ENCODE data around the gene FAM163B.

FAM163B gene

DNA sequence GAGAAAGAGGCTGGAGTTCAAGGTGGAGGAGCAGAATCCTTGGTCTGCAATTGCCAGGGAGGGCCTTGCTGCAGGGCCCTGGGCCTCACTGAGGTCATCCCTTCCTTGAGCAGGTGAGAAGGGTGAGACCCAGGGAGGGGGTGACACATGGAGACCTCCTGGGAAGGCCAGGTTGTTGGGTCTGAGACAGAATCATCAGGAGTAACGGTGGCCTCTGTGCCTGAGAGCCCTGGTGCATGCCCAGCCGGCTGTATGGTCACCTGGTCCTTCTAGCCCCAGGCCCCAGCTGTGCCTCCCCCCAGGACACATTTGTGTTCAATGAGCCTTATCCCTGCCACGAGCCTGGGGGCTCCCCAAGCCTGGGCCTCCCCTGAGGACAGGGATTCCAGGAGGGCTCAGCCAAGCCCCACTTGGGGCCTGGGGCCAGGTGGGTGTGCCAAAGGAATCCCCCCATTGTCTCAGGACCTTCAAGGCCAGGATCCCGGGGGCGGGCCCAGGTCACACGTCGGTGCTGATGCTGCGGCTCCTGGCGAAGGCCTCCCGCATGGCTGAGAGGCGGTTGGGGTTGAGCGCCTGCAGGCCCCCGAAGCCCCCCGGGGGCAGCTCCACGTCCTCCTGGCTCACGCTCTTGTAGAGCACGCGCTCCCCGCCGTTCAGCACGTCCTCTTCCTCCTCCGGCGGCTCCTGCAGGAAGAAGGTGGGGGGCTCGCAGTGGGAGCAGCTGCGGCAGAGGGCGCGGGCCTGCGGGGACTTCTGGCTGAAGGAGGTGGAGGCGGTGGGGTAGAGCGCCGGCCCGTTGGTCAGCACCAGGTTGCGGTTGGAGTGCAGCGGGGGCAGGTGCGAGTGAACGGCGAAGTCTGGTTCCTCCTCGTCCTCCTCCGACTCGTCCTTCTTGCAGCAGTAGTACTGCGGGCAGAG, 30.4 kb downstream of the FAM163B start:
- Mint-ChIP-seq H3K27ac (no peak overlapping the region), H3K27me3 (peaks cover 33% of the 10 kb centered on the region), H3K4me1 (ENCODE audit: low read depth) (peaks cover 7% of the 10 kb centered on the region), H3K9me3 (no peaks in the 10 kb centered on the region), H3K36me3 (ENCODE audit: low read depth) (no peaks in the 10 kb centered on the region), H3K4me3 (no peak overlapping the region)

DNA sequence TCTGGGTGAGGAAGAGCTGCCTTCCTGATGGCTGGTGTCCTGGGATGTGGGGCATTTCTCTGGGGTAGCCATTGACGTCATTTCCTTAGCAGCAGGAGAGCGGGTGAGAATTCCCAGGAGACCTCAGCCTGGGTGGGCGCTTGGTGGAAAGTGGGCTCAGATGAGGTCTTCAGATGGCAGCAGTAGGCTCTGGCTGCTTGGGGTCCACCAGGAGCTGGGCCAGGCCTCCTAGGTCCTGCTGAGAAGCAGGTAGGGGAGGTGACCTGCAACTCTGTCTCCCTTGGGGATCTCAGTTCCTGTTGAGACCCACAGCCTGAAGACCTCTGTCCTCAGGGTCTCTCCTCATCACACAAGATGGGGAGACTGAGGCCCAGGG, 31.5 kb downstream of the FAM163B start:
- Mint-ChIP-seq H3K4me3 (no peak overlapping the region), H3K36me3 (ENCODE audit: low read depth) (no peaks in the 10 kb centered on the region), H3K27ac (no peak overlapping the region), H3K27me3 (peaks cover 32% of the 10 kb centered on the region), H3K9me3 (no peaks in the 10 kb centered on the region), H3K4me1 (ENCODE audit: low read depth) (peaks cover 7% of the 10 kb centered on the region)

DNA sequence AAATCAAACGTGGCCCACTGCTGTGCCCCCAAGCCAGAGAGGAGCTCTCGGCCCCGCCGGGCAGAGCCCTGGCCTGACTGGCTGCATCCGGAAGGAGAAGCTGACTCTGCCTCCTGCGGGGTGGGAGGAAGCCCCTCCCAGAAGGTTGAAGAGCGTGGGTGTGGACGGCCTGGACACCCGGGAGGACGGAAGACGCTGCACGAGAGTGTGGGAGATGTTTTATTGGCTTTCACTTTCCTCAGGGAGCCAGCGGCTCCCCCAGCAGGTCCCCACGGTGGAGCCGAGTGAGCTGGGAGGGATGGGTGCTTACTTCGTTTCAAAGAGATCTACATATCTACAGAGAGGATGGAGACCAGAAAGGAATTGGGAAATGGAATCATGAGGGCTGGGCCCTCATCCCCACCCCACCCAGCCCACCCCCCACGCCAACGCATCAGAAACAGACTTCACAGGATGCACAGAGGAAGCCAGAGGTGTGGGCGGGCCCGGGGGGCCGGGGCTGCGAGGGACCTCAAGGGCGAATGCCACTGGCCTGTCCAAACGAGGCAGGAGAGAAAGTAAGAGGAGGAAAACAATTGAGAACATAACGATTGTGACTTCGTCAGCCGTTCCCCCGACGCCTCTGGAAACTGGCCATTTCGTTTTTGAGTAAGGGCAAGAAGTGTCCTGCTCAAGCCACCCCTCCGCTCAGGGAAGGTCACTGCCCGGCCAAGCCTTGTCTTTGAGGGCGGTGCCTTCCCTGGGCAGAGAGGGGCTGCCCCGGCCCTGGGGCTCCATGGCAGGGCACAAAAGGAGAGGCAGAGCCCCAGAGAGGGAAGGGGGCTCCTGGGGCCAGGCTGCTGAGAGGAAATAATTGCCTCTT, 32.1 kb downstream of the FAM163B start:
- no peak overlapping the region for H3K27ac Mint-ChIP-seq
- H3K9me3 Mint-ChIP-seq, result no peaks in the 10 kb centered on the region
- peak overlapping the region; percentile 20 for H3K4me3 Mint-ChIP-seq
- H3K27me3 Mint-ChIP-seq, result peaks cover 32% of the 10 kb centered on the region
- H3K4me1 Mint-ChIP-seq (ENCODE audit: low read depth), result peaks cover 7% of the 10 kb centered on the region
- no peaks in the 10 kb centered on the region for H3K36me3 Mint-ChIP-seq (ENCODE audit: low read depth)

DNA sequence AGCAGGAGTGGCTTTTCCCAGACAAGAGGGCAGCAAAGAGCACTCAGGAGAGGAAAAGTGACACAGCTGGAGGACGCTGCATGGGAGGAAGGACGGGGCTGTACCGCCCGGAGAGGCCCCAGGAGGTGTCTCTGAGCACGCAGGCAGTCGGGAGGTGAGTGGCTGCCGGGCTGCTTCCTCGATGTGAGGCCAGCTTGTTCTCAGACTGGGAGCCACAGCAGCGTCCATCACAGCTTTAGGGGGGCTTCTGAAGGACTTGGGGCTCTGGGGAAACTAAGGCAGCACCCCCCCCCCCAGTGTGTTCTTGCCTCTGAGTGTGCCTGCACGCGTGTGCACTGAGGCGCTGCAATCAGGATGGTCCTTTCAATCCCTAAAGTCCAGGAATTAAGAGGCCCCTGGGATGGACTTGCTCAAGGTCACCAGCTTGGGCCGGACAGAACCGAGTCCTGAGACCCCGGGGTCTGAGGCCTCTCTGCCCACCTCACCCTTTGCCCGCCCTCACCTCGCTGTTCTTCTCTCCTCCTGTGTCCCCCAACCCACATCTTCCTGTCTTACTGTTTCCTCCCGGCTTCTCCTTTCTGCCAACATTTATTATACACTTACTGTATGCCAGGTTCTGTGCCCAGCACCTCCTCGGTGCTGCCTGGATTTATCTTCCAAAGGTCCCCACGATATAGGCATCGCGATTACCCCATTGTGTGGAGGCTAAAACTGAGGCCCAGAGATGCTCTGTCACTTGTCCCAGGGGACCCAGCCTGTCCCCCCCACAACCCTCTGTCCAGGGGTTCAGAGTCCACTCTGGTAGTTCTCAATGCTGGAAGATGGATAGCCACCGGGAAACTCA, 32.9 kb downstream of the FAM163B start:
- no peak overlapping the region for H3K27ac Mint-ChIP-seq

DNA sequence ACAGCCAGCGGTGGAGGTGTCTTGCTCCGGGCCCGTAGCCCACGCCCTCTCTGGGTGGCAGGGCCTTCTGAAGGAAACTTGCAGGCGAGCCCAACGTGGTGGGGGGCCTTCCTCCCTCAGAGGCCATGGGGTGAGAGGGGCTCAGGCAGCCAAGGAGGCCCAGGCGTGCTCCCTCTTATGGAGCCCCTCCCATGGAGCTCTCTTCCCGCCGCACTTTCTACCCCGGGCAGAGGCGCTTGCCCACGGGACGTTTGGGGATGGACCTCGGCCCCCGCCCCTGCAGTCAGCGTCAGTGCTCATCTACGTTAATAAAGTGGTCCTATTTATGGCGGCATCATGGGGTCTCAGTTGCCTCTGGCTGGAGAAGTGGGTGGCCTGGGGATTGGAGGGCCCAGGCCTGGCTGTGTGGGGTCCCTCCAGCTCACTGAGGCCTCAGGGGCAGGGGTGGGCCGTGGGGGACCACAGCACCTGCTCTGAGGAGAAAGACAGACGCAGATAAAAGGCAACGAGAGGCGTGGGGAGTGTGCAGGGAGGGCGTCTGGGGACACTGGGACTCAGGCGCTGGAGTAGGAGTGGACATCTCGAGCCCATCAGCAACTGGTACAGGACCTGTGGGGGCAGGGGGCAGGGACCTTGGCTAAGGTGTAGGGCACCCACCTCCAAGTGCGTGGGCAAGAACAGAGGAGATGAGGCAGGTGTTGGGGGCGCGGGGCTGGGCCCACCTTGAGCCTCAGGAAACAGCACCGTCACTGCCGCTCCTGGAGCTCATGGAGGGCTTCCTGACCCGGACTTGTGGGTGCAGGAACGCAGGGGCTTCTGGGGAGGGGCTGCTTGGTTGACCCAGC, 33.8 kb downstream of the FAM163B start:
- Mint-ChIP-seq H3K4me1 (ENCODE audit: low read depth) (peaks cover 7% of the 10 kb centered on the region), H3K4me3 (no peak overlapping the region), H3K27me3 (peaks cover 21% of the 10 kb centered on the region), H3K9me3 (no peaks in the 10 kb centered on the region), H3K27ac (no peak overlapping the region), H3K36me3 (ENCODE audit: low read depth) (no peaks in the 10 kb centered on the region)

More for the DNA sequence above, 32.9 kb downstream of the FAM163B start:
- no peaks in the 10 kb centered on the region for H3K36me3 Mint-ChIP-seq (ENCODE audit: low read depth)
- H3K27me3 Mint-ChIP-seq, result peaks cover 25% of the 10 kb centered on the region
- no peaks in the 10 kb centered on the region for H3K9me3 Mint-ChIP-seq
- peaks cover 7% of the 10 kb centered on the region for H3K4me1 Mint-ChIP-seq (ENCODE audit: low read depth)
- H3K4me3 Mint-ChIP-seq, result no peak overlapping the region

DNA sequence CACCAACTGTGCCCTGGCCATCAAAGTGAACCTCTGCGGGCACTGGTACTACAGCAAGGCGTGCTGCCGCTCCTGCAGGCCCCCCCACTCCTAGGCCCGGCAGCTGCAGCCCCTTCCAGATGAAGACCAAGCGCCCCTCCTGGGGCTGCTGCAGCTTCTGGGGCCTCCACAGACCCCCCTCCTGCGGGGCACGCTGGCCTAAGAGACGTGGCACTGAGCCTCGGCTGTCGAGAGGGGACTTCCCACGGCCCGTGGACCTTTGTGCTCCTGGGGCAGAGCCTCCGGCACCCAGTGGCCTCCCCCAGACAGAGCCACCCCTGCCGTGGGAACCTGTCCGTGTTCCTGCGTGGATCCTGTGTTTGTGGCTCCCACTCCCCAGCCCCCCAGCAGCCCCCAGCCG, 34.4 kb downstream of the FAM163B start:
- Mint-ChIP-seq H3K36me3 (ENCODE audit: low read depth) (no peaks in the 10 kb centered on the region), H3K4me3 (no peak overlapping the region), H3K4me1 (ENCODE audit: low read depth) (peaks cover 7% of the 10 kb centered on the region), H3K27ac (no peak overlapping the region), H3K27me3 (peaks cover 17% of the 10 kb centered on the region), H3K9me3 (no peaks in the 10 kb centered on the region)

DNA sequence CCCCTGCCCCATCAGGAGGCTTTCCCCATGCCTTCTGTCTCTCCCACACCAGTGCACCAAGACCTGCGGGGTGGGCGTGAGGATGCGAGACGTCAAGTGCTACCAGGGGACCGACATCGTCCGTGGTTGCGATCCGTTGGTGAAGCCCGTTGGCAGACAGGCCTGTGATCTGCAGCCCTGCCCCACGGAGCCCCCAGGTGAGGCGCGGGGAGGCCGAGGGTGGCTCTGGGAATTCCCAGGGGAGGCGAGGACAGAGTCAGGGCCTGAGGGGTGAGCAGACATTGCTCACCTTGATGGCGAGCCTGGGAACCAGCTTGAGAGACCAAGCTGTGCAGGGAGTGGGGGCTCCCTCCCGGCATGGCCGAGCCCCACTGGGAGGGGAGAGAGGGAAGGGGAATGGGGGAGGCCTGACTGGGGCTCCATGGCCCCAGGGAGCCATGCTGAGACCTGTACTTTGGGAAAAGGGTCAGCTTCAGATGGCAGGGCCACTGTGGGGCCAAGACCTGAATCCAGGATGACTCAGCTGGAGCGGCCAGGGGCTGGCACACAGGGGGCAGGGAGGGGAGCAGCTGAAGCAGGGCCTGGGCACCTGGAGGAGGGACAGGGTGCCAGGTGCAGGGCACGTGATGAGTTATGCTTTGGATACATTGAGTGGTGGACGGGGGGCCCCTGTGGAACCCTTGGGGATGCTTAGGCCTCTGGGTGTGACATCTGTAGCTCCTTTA, 35.2 kb downstream of the FAM163B start:
- Mint-ChIP-seq H3K36me3 (ENCODE audit: low read depth) (no peaks in the 10 kb centered on the region), H3K9me3 (no peaks in the 10 kb centered on the region), H3K27me3 (peaks cover 13% of the 10 kb centered on the region), H3K4me1 (ENCODE audit: low read depth) (peaks cover 7% of the 10 kb centered on the region), H3K27ac (no peak overlapping the region), H3K4me3 (no peak overlapping the region)

DNA sequence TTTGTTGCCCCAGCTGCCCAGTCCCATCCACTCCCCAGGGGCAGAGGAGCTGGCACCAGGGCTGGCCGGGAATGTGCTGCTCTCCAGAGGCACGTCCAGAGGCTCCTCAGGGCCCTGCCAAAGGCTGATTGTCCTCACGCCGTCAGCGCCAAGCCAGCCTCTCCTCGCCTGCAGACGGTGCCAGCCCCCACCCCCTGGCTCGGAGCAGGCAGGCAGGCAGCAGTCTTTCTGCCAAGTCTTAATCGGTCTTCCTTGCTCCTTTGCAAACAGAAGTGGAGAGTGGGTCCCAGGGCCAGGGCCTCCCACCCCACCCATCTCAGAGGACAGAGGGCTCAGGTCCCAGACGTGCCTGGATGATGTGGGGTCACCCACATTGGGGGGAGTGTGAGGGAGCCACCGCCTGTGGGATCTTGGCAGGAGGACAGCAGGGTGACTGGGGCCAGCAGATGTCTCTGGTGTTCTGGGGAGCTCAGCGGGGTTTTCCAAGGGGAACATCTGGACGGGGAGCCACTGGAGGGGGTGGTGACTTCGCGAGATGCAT, 36.3 kb downstream of the FAM163B start:
- H3K4me1 Mint-ChIP-seq (ENCODE audit: low read depth), result peaks cover 7% of the 10 kb centered on the region
- no peak overlapping the region for H3K27ac Mint-ChIP-seq
- H3K36me3 Mint-ChIP-seq (ENCODE audit: low read depth), result no peaks in the 10 kb centered on the region
- H3K4me3 Mint-ChIP-seq, result no peak overlapping the region
- no peaks in the 10 kb centered on the region for H3K9me3 Mint-ChIP-seq
- H3K27me3 Mint-ChIP-seq, result peaks cover 8% of the 10 kb centered on the region

DNA sequence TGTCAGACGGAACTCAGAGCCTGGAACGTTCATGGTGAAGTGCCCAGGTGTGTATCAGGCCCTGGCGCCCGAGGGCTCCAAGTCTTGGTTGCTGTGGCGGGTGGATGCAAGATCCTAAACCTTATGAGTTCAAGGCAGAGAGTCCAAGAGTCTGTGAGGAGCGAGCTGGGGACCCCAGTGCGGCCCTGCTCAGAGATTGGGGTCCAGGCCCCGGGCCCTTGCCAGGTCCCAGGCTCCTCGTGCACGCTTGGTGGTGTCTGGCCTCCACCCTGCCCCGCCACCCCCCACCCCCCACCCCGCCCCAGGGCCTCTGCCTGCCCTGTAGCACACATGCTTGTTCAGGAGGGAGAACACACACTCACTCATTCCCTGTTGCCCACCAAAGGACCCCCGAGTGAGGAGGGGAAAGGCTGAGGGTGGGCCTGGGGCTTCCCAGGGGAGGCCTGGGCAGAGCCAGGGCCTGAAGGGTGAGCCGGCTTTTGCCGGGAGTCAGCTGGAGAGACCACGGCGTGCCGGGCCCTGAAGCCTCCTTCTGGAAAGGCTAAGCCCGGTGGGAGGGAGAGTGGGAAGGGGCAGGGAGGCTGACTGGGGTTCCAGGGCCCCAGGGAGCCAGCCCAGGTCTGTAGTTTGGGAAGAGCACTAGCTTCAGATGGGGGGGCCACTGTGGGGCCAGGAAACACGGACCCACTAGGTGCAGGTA, 37.1 kb downstream of the FAM163B start:
- Mint-ChIP-seq H3K36me3 (ENCODE audit: low read depth) (no peaks in the 10 kb centered on the region), H3K27me3 (peaks cover 7% of the 10 kb centered on the region), H3K9me3 (no peaks in the 10 kb centered on the region), H3K4me3 (no peak overlapping the region), H3K27ac (no peak overlapping the region), H3K4me1 (ENCODE audit: low read depth) (peaks cover 7% of the 10 kb centered on the region)

DNA sequence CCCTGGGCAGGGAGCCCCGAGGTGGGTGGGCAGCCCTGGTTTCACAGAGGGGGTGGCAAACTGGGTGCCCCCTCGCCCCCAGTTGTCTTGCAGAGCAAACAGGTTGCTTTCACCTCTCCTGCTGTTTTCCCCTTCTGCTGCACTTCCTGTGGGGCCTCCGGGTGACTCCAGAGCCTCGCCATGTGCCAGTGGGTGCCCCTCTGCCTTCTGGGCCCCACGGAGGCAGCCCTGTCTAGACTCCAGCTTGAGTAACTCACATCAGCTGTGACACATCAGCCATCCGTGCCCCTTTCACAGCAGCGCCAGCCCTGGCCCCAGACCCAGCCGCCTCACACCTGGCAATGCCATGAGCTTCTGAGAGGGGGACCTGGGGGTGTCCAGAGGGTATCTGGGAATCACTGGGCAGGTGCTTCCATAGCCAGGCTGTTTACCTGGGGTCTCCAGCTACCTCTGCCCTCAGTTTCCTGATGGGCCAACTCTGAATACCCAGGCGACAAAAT, 37.7 kb downstream of the FAM163B start:
- H3K36me3 Mint-ChIP-seq (ENCODE audit: low read depth), result no peaks in the 10 kb centered on the region
- peaks cover 1% of the 10 kb centered on the region for H3K4me1 Mint-ChIP-seq (ENCODE audit: low read depth)
- no peak overlapping the region for H3K27ac Mint-ChIP-seq

DNA sequence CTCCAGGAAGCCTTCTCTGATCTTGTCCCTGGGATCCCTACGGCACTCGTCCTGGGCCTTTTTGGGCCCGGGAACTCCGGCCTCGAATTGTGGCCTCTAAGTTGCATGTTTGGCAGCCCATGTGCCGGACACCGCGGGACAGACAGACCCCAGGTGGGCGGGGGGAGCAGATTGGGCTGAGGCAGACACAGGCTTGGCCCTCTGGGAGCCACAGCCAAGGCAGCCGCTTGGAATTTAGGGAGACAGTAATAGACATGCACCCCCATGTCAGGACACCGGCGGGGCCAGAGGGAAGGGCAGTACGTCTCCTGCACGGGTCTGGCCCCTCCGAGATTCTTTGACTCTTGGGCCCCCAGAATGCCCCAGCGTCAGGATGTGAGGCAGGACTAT, 38.5 kb downstream of the FAM163B start:
- no peak overlapping the region for H3K27ac Mint-ChIP-seq
- H3K4me1 Mint-ChIP-seq (ENCODE audit: low read depth), result no peaks in the 10 kb centered on the region
- H3K27me3 Mint-ChIP-seq, result no peaks in the 10 kb centered on the region
- no peaks in the 10 kb centered on the region for H3K9me3 Mint-ChIP-seq
- H3K4me3 Mint-ChIP-seq, result no peak overlapping the region
- H3K36me3 Mint-ChIP-seq (ENCODE audit: low read depth), result no peaks in the 10 kb centered on the region

More for the DNA sequence above, 37.7 kb downstream of the FAM163B start:
- Mint-ChIP-seq H3K9me3 (no peaks in the 10 kb centered on the region), H3K27me3 (peaks cover 1% of the 10 kb centered on the region), H3K4me3 (no peak overlapping the region)

DNA sequence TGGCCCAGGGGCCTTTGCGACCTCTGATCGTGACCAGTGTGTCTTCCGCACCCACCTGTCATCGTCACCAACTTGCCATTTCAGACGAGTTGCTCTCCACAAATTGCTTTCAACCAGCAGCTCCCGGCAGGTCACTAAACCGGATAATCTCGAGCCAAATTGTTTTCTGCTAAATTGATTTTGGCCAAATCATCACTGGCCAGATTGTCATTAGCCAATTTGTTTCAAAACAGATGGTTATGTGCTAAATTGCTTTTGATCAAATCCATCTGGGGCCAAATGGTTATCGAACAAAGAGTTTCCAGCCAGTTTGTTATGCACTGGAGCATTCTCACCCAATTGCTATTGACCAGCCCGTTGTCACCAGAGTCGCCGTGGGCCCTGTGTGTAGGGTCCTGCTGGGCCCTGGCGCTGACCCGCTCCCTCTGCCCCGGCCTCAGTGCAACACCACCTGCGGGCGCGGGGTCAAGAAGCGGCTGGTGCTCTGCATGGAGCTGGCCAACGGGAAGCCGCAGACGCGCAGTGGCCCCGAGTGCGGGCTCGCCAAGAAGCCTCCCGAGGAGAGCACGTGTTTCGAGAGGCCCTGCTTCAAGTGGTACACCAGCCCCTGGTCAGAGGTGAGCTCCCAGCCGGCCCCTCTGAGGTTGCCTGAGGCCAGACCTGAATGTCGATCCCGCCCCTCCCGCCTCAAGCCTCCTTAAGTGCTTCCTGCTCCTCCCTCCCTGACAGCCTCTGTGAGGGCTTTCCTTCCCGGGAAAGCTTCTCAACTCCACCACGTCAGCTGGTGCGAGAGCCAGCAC, 39.1 kb downstream of the FAM163B start:
- no peaks in the 10 kb centered on the region for H3K4me1 Mint-ChIP-seq (ENCODE audit: low read depth)
- no peak overlapping the region for H3K4me3 Mint-ChIP-seq
- no peaks in the 10 kb centered on the region for H3K9me3 Mint-ChIP-seq
- no peaks in the 10 kb centered on the region for H3K27me3 Mint-ChIP-seq
- no peak overlapping the region for H3K27ac Mint-ChIP-seq
- no peaks in the 10 kb centered on the region for H3K36me3 Mint-ChIP-seq (ENCODE audit: low read depth)

All from stimulated activated naive CD8-positive, alpha-beta T cell treated with anti-CD3 and anti-CD28 coated beads, Interleukin-15, Interleukin-2, amounts not matched to agents 100 ng/mL and 50 ng/mL, for 24 hours (primary cell).